Measurements from ENCODE around the gene KCNH6. TPM values are rescaled to one million over a fixed set of nuclear protein-coding genes. Genes with fewer than 3 reads are reported as not detected.
A peak's percentile ranks its signal among the peaks of the same experiment; 100 is the strongest.

The KCNH6 gene
- total RNA-seq (2021; fragmentation: NEBNext Ultra II Directional; extraction: Animal tissue kit (Norgen Biotek cat#: 25700)), result not detected
- long read RNA-seq, result 0 reads

GRCh38 chr17:63523253-63523855 is at the start of gene KCNH6:
KCNH6 (plus strand) TSS chr17:63523358; CDS start chr17:63523414, 56 bp downstream.
- H3K27ac Mint-ChIP-seq, result no peak within 1 kb of the TSS
- peaks cover 46% of the 10 kb centered on the region for H3K27me3 Mint-ChIP-seq (ENCODE audit: insufficient read depth)
- TF ChIP-seq CTCF (IDR thresholded peaks at IDR 0.05), result no peak
- no peaks in the 10 kb centered on the region for H3K9me3 Mint-ChIP-seq
- no peaks in the 10 kb centered on the region for H3K36me3 Mint-ChIP-seq (ENCODE audit: low read depth)
- H3K4me1 Mint-ChIP-seq (ENCODE audit: low read depth), result peaks cover under 1% of the 10 kb centered on the region; the same call in 1 of the 2 replicates
- no peak within 1 kb of the TSS for H3K4me3 Mint-ChIP-seq
- DNase-seq, result no peak

GRCh38 chr17:63474174-63474573 is 49.0 kb upstream of the KCNH6 start:
- no peaks in the 10 kb centered on the region for H3K9me3 Mint-ChIP-seq
- DNase-seq, result no peak
- no peak for TF ChIP-seq CTCF (IDR thresholded peaks at IDR 0.05)
- no peak overlapping the region for H3K4me3 Mint-ChIP-seq
- H3K27me3 Mint-ChIP-seq (ENCODE audit: insufficient read depth), result peaks cover 17% of the 10 kb centered on the region
- no peaks in the 10 kb centered on the region for H3K36me3 Mint-ChIP-seq (ENCODE audit: low read depth)
- peaks cover 19% of the 10 kb centered on the region for H3K4me1 Mint-ChIP-seq (ENCODE audit: low read depth)
- H3K27ac Mint-ChIP-seq, result no peak overlapping the region

GRCh38 chr17:63474586-63475460 is 48.3 kb upstream of the KCNH6 start:
- H3K4me1 Mint-ChIP-seq (ENCODE audit: low read depth), result peaks cover 19% of the 10 kb centered on the region
- no peaks in the 10 kb centered on the region for H3K36me3 Mint-ChIP-seq (ENCODE audit: low read depth)
- H3K27me3 Mint-ChIP-seq (ENCODE audit: insufficient read depth), result peaks cover 17% of the 10 kb centered on the region
- no peak overlapping the region for H3K27ac Mint-ChIP-seq
- no peak overlapping the region for H3K4me3 Mint-ChIP-seq
- TF ChIP-seq CTCF (IDR thresholded peaks at IDR 0.05), result no peak
- DNase-seq, result no peak
- H3K9me3 Mint-ChIP-seq, result no peaks in the 10 kb centered on the region

GRCh38 chr17:63475491-63476412 is 47.4 kb upstream of the KCNH6 start:
- Mint-ChIP-seq H3K36me3 (ENCODE audit: low read depth) (no peaks in the 10 kb centered on the region), H3K9me3 (no peaks in the 10 kb centered on the region), H3K27ac (no peak overlapping the region), H3K27me3 (ENCODE audit: insufficient read depth) (peaks cover 17% of the 10 kb centered on the region), H3K4me1 (ENCODE audit: low read depth) (peaks cover 19% of the 10 kb centered on the region), H3K4me3 (peak overlapping the region; percentile 39; the same call in 1 of the 2 replicates)
- DNase-seq, result no peak
- TF ChIP-seq CTCF (IDR thresholded peaks at IDR 0.05), result no peak

GRCh38 chr17:63476459-63476853 is 46.7 kb upstream of the KCNH6 start:
- Mint-ChIP-seq H3K4me1 (ENCODE audit: low read depth) (peaks cover 19% of the 10 kb centered on the region), H3K4me3 (peak overlapping the region; percentile 39; the same call in 1 of the 2 replicates), H3K9me3 (no peaks in the 10 kb centered on the region), H3K27me3 (ENCODE audit: insufficient read depth) (peaks cover 13% of the 10 kb centered on the region), H3K36me3 (ENCODE audit: low read depth) (no peaks in the 10 kb centered on the region), H3K27ac (no peak overlapping the region)
- TF ChIP-seq CTCF (IDR thresholded peaks at IDR 0.05), result no peak
- DNase-seq, result no peak
